Parathyroid adenoma (tissue), 2 donors: ENCODE measurements around the gene SCN4B.

Experiments used
- H2AFZ ChIP-seq: fragments of 300-600 bp; sonication (generic); one replicate; pipeline ENCODE4 v1.7.0; 2017; ENCODE audit warnings: antibody characterized with exemption, mild to moderate bottlenecking
- H3K27ac ChIP-seq: fragments of 300-600 bp; sonication (generic); one replicate; pipeline ENCODE4 v1.7.0; 2017
- H3K27me3 ChIP-seq: fragments of 300-600 bp; sonication (generic); one replicate; pipeline ENCODE4 v1.7.0; 2017; ENCODE audit warnings: low read length; ENCODE audit not compliant: control insufficient read depth, insufficient read depth
- H3K36me3 ChIP-seq: fragments of 300-600 bp; sonication (generic); one replicate; pipeline ENCODE4 v1.7.0; 2017; ENCODE audit warnings: low read length; ENCODE audit not compliant: control insufficient read depth, insufficient read depth
- H3K4me1 ChIP-seq: fragments of 300-600 bp; sonication (generic); one replicate; pipeline ENCODE4 v1.7.0; 2017; ENCODE audit warnings: control low read depth
- H3K4me2 ChIP-seq: fragments of 300-600 bp; sonication (generic); one replicate; pipeline ENCODE4 v1.7.0; 2017; ENCODE audit warnings: low read length
- H3K4me3 ChIP-seq: fragments of 300-600 bp; sonication (generic); one replicate; pipeline ENCODE4 v1.7.0; 2017; ENCODE audit warnings: low read depth, low read length
- H3K79me2 ChIP-seq: fragments of 300-600 bp; sonication (generic); one replicate; pipeline ENCODE4 v1.7.0; 2017; ENCODE audit warnings: control low read depth
- H3K9ac ChIP-seq: fragments of 300-600 bp; sonication (generic); one replicate; pipeline ENCODE4 v1.7.0; 2017; ENCODE audit warnings: mild to moderate bottlenecking
- H3K9me3 ChIP-seq: fragments of 300-600 bp; sonication (generic); one replicate; pipeline ENCODE4 v1.7.0; 2017; ENCODE audit warnings: low read length; ENCODE audit not compliant: control insufficient read depth
- CTCF ChIP-seq: fragments of 300-600 bp; sonication (generic); IDR thresholded peaks from one replicate; pipeline ENCODE4 v1.7.0; 2017; ENCODE audit warnings: antibody characterized with exemption, mild to moderate bottlenecking
- donor health status: primary hyperparathyroidism.

The SCN4B gene

GRCh38 chr11:118164885-118165284 lies 12.3 kb upstream of the SCN4B start:
- H3K27ac ChIP-seq = no peak overlapping the region
- H3K4me2 ChIP-seq = no peak overlapping the region
- no peak overlapping the region for H3K9ac ChIP-seq
- no peaks in the 10 kb centered on the region for H3K4me1 ChIP-seq
- H3K4me3 ChIP-seq = no peak overlapping the region
- H2AFZ ChIP-seq = no peak overlapping the region
- no peak for TF ChIP-seq CTCF
- no peaks in the 10 kb centered on the region for H3K79me2 ChIP-seq
- no peaks in the 10 kb centered on the region for H3K27me3 ChIP-seq
- no peaks in the 10 kb centered on the region for H3K9me3 ChIP-seq
- H3K36me3 ChIP-seq = no peaks in the 10 kb centered on the region

- no peaks in the 10 kb centered on the region for H3K27me3 ChIP-seq
- H2AFZ ChIP-seq = no peak overlapping the region
- no peak for TF ChIP-seq CTCF
- H3K4me1 ChIP-seq = no peaks in the 10 kb centered on the region
- H3K27ac ChIP-seq = no peak overlapping the region
- no peaks in the 10 kb centered on the region for H3K79me2 ChIP-seq
- H3K4me3 ChIP-seq = no peak overlapping the region
- no peaks in the 10 kb centered on the region for H3K9me3 ChIP-seq
- H3K9ac ChIP-seq = no peak overlapping the region
- no peak overlapping the region for H3K4me2 ChIP-seq
- H3K36me3 ChIP-seq = no peaks in the 10 kb centered on the region
Measured at GRCh38 chr11:118163494-118163893, 10.9 kb upstream of the SCN4B start.

- Histone ChIP-seq H3K4me2 (no peak overlapping the region), H3K4me3 (no peak overlapping the region), H3K27ac (no peak overlapping the region), H2AFZ (no peak overlapping the region), H3K27me3 (no peaks in the 10 kb centered on the region), H3K36me3 (no peaks in the 10 kb centered on the region), H3K9ac (no peak overlapping the region), H3K9me3 (no peaks in the 10 kb centered on the region), H3K4me1 (no peaks in the 10 kb centered on the region), H3K79me2 (no peaks in the 10 kb centered on the region)
- no peak for TF ChIP-seq CTCF
Measured at GRCh38 chr11:118162846-118163245, 10.2 kb upstream of the SCN4B start.

GRCh38 chr11:118161786-118162185 lies 9.2 kb upstream of the SCN4B start:
- H3K4me3 ChIP-seq = no peak overlapping the region
- no peak overlapping the region for H3K4me2 ChIP-seq
- no peak for TF ChIP-seq CTCF
- no peaks in the 10 kb centered on the region for H3K4me1 ChIP-seq
- H3K9me3 ChIP-seq = no peaks in the 10 kb centered on the region
- H2AFZ ChIP-seq = no peak overlapping the region
- H3K27me3 ChIP-seq = no peaks in the 10 kb centered on the region
- no peaks in the 10 kb centered on the region for H3K79me2 ChIP-seq
- H3K27ac ChIP-seq = no peak overlapping the region
- H3K9ac ChIP-seq = no peak overlapping the region
- no peaks in the 10 kb centered on the region for H3K36me3 ChIP-seq

- no peak overlapping the region for H2AFZ ChIP-seq
- no peak for TF ChIP-seq CTCF
- H3K79me2 ChIP-seq = no peaks in the 10 kb centered on the region
- no peak overlapping the region for H3K27ac ChIP-seq
- no peaks in the 10 kb centered on the region for H3K36me3 ChIP-seq
- H3K27me3 ChIP-seq = no peaks in the 10 kb centered on the region
- no peak overlapping the region for H3K4me3 ChIP-seq
- H3K9ac ChIP-seq = no peak overlapping the region
- H3K4me2 ChIP-seq = no peak overlapping the region
- H3K9me3 ChIP-seq = no peaks in the 10 kb centered on the region
- H3K4me1 ChIP-seq = no peaks in the 10 kb centered on the region
Measured at GRCh38 chr11:118157186-118157895, 4.7 kb upstream of the SCN4B start.
